PFSK-1 (cell line): ENCODE data around the gene TRAPPC12.

Experiments used
- POLR2AphosphoS5 ChIP-seq: IDR thresholded peaks from 2 replicates; pipeline ENCODE4 v1.6.1; 2012; ENCODE audit warnings: low read depth, mild to moderate bottlenecking, control low read depth, low read length, moderate library complexity
- REST ChIP-seq, 2 experiments: IDR thresholded peaks; 2 replicates each; pipeline versions ENCODE4 v1.6.1 to v1.8.0; 2011 to 2012; ENCODE audit warnings: low read depth in 2 of 2, low read length in 2 of 2, control low read depth in 1 of 2, inconsistent platforms in 1 of 2, mild to moderate bottlenecking in 1 of 2, moderate library complexity in 1 of 2; ENCODE audit not compliant: insufficient read depth in 1 of 2
- SIN3A ChIP-seq: IDR thresholded peaks from 2 replicates; pipeline ENCODE4 v1.6.1; 2012; ENCODE audit warnings: mild to moderate bottlenecking, low read length, moderate library complexity, borderline replicate concordance; ENCODE audit not compliant: insufficient read depth
- TAF1 ChIP-seq: IDR thresholded peaks from 2 replicates; pipeline ENCODE4 v1.6.1; 2012; ENCODE audit warnings: low read length, control low read depth, borderline replicate concordance; ENCODE audit not compliant: insufficient read depth

DNA sequence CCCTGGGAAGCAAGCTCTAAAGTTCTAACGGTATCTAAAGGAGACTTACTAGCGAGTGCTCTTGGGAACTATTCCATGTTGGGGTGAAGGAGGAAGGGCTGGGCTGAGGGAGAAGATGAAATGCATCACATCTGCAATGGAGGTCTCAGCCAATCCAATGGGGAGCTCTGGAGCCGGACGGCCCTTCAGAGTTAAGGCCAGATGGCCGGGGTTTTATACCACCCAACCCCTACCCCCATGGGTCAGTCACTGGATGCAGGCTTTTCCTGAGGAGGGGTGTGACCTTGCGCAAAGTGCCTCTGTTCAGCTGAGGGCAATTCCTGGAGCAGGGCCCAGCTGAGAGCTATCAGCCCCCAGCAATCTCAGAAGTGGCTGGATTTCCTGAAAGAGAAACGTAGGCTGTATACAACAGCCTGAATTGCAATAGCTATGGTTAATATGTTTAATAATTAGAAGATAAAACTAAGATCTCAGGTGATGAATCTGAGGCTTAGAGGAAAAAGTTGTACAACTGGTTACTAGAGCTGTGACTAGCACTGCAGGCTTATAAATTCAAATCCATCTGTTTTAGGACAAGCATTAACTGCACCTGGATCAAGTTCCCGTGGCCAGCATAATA is 23.4 kb upstream of the TRAPPC12 start:
- TF ChIP-seq REST (IDR thresholded peaks at IDR 0.05; ENCODE audit: insufficient read depth in 1 of 2, low read depth in 2 of 2, low read length in 2 of 2) (no peak), POLR2AphosphoS5 (no peak), TAF1 (no peak), SIN3A (no peak)
